Heart right ventricle (tissue), 16 donors: Measurements from ENCODE around the gene RIN3. TPM values are rescaled to one million over a fixed set of nuclear protein-coding genes. Genes with fewer than 3 reads are reported as not detected.

Experiments
- ATAC-seq, 8 donors: fragments of 200-7000 bp; cut with Tn5 transposase; one replicate each; pipeline ENCODE4 v1.9.1; 2020; ENCODE audit warnings: mild to moderate bottlenecking in 8 of 8, moderate library complexity in 8 of 8, moderate number of reproducible peaks in 1 of 8
- DNase-seq, 2 donors: peaks; one replicate each; pipeline ENCODE4 v3.0.0-alpha.2; 2020
- H3K27ac ChIP-seq, 10 donors: fragments of 200-600 bp; sonication (generic) in 2 of 10; one replicate each; pipeline versions ENCODE4 v1.5.0 to v1.8.0; 2020 to 2022; ENCODE audit warnings: mild to moderate bottlenecking in 3 of 10
- H3K27me3 ChIP-seq, 7 donors: fragments of 200-600 bp; one replicate each; pipeline ENCODE4 v1.8.0; 2021 to 2022; ENCODE audit warnings: mild to moderate bottlenecking in 2 of 7
- H3K36me3 ChIP-seq, 9 donors: fragments of 200-600 bp; sonication (generic) in 1 of 9; one replicate each; pipeline versions ENCODE4 v1.5.0 to v1.8.0; 2020 to 2022; ENCODE audit warnings: mild to moderate bottlenecking in 2 of 9
- H3K4me1 ChIP-seq, 9 donors: fragments of 200-600 bp; sonication (generic) in 1 of 9; one replicate each; pipeline versions ENCODE4 v1.5.0 to v1.8.0; 2020 to 2022; ENCODE audit warnings: mild to moderate bottlenecking in 4 of 9
- H3K4me3 ChIP-seq, 10 donors: fragments of 200-600 bp; sonication (generic) in 2 of 10; one replicate each; pipeline versions ENCODE4 v1.5.0 to v1.8.0; 2020 to 2022; ENCODE audit warnings: mild to moderate bottlenecking in 7 of 10, moderate library complexity in 2 of 10
- H3K9me3 ChIP-seq, 11 donors: fragments of 200-600 bp in 10 of 11; sonication (generic) in 2 of 11; one replicate each; pipeline versions ENCODE4 v1.5.0 to v1.8.0; 2013 to 2022; ENCODE audit warnings: mild to moderate bottlenecking in 2 of 11, control low read depth in 1 of 11, moderate library complexity in 1 of 11
- WGBS, 2 donors: extraction: QIAGEN DNeasy Blood & Tissue Kit; methylation state at CpG; one replicate each; pipeline ENCODE4 v1.1.7; 2013; ENCODE audit warnings: inconsistent platforms in 1 of 2; 5-methylcytosine and 5-hydroxymethylcytosine counted together
- intact Hi-C, 10 donors: fragments of 100-400 bp; cut with DNase I; formaldehyde crosslinking; loops; one replicate each; pipeline versions ENCODE4 v1.11.1 to v1.14.2; 2022
- polyA plus RNA-seq, 2 donors: library from polyadenylated mRNA; stranded (reverse); fragments of 200-250 nt; gene quantifications; one replicate each; pipeline ENCODE4 v1.2.3, GENCODE V29; 2013
- total RNA-seq, 10 donors: library from RNA; stranded (reverse); fragmentation: NEBNext Ultra II Directional in 3 of 10; extraction: Animal tissue kit (Norgen Biotek cat#: 25700) in 3 of 10; gene quantifications; one replicate each; pipeline versions ENCODE4 v1.2.1 to v1.2.4, GENCODE V29; 2021 to 2023
- TF ChIP-seq, protein P1 (sequence below), 9 donors: fragments of 200-600 bp; sonication (generic) in 2 of 9; IDR thresholded peaks; one replicate each; pipeline versions ENCODE4 v1.5.0 to v1.8.0; 2021 to 2022; ENCODE audit warnings: antibody characterized with exemption in 9 of 9, mild to moderate bottlenecking in 5 of 9, moderate library complexity in 1 of 9
- donor health status: Arrhythmogenic right ventricular cardiomyopathy.
- donor health status: ischemic (EF 13 %, LVEDD 7.1; RV severe dilation, severe dysfunction).
- donor health status: healthy with polysubstance abuse.
- donor health status: DM: no; HTN: yes; CAD: no.
- donor health status: DM: no; HTN: no; CAD: no.
- donor health status: ischemic (EF 25% LVEDD 6.9; RV normal size, moderate dysfunction).
- donor health status: ischemic (EF 25% LVEDD 5.7; RV mildly dilated, moderate dysfunction).
- donor health status: healthy.
- donor health status: DM: yes; HTN: yes; CAD: no.
- donor health status: Ischemic cardiomyopathy.
- donor health status: ischemic (EF 35%, LVEDD 5.7; RV mildly dilated, moderate dysfunction).
- donor health status: nonischemic (EF 11% LVEDD 7.7; RV severe dilation, severe dysfunction).
- donor health status: DM: yes; HTN: yes; CAD: no.
- donor health status: PGD.
- donor health status: ischemic (EF 29% LVEDD 5.4; RV normal size, mild dysfunction).
- donor health status: nonischemic (EF 23%, LVEDD 6.1; RV moderate dilation, normal function).

RIN3 gene
- total and polyA plus RNA-seq, 12 donors, result 7.2 to 24.0 (median 12.2) TPM

DNA sequence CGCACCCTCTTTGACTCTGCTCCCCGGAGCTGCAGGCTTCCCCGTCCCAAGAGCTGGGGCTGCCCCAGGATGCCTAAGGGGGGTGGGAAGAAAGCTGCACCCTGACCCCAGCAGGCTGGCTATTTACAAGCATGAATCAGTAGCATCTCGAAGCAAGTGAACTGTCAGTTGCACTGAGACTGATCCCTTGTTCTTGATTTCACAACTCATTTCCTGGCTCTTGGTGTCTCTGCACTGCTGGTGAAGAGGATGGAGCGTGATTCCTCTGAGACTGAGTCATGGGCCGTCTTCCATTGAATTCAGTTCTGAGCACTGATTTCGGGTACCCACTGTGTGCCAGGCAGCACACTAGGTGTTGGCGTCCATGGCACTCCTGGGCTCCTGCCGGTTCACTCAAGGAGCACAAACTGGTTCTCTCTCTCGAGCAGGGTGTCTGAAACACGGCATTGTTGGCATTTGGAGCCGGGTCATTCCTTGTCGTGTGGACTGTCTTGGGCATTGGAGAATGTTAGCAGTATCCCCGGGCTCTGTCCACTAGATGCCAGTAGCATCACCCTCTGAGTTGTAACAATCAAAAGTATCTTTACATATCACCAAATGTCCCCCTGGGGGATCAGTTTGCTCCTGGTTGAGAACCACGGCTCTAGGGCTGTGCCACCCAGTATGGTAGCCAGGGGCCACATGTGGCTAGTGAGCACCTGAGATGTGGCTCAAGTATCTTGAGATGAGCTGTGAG is 86.9 kb downstream of the RIN3 start:
- no peak overlapping the region for H3K27ac ChIP-seq
- H3K36me3 ChIP-seq, result peaks cover 0 to 4% (median 0%) of the 10 kb centered on the region in 9 donors
- DNase-seq (no peak), ATAC-seq (peak in 1 of 8 donors; percentile 35)
- H3K27me3 ChIP-seq, result no peaks in the 10 kb centered on the region
- TF ChIP-seq, protein P1, sequence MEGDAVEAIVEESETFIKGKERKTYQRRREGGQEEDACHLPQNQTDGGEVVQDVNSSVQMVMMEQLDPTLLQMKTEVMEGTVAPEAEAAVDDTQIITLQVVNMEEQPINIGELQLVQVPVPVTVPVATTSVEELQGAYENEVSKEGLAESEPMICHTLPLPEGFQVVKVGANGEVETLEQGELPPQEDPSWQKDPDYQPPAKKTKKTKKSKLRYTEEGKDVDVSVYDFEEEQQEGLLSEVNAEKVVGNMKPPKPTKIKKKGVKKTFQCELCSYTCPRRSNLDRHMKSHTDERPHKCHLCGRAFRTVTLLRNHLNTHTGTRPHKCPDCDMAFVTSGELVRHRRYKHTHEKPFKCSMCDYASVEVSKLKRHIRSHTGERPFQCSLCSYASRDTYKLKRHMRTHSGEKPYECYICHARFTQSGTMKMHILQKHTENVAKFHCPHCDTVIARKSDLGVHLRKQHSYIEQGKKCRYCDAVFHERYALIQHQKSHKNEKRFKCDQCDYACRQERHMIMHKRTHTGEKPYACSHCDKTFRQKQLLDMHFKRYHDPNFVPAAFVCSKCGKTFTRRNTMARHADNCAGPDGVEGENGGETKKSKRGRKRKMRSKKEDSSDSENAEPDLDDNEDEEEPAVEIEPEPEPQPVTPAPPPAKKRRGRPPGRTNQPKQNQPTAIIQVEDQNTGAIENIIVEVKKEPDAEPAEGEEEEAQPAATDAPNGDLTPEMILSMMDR (IDR thresholded peaks at IDR 0.05), result no peak
- peaks cover 0 to 35% (median 24%) of the 10 kb centered on the region in 9 donors for H3K4me1 ChIP-seq
- intact Hi-C loops, result loop anchor here in 2 of 10 donors (5.0 to 10.0 kb wide), 2 partner anchors 82 to 456 kb away; no protein-coding TSS in a partner anchor
- no peak overlapping the region for H3K4me3 ChIP-seq
- peaks cover 0 to 9% (median 0%) of the 10 kb centered on the region in 11 donors for H3K9me3 ChIP-seq
- WGBS, 2 donors, result 79 to 86% methylated on average over 15 of the region's 15 CpGs

DNA sequence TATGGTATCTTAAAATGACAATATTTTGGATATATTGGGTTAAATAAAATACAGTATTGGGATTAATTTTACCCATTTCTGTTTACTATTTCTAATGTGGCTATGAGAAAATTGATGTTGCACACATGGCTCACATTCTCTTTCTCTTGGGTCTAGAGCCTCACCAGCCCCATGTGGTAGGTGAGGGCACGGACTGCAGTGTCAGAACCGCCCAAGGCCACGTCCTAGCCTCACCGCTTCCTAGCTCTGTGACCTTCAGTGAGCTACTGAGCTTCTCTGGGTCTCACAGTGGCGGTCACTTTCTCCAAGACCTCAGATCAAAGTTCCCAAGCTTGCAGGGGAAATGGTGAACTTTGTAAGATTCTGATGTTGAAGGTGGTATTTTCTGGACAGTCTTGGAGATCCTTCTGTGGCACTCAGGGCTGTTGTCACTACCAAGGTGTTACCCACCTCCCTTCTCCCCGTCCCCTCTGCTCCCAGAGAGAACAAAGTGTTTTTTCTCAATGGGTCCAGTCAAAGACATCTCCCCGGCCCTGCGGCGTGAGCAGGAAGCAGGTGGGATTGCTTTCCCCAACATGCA is 87.6 kb downstream of the RIN3 start:
- no peaks in the 10 kb centered on the region for H3K27me3 ChIP-seq
- peaks cover 0 to 4% (median 0%) of the 10 kb centered on the region in 9 donors for H3K36me3 ChIP-seq
- WGBS, 2 donors, result 88 to 92% methylated on average over 9 of the region's 9 CpGs
- no peak for ATAC-seq
- TF ChIP-seq, protein P1 (IDR thresholded peaks at IDR 0.05), result no peak
- H3K27ac ChIP-seq, result peak overlapping the region in 6 of 10 donors; percentile 25 to 77 (median 68)
- H3K4me1 ChIP-seq, result peaks cover 0 to 35% (median 24%) of the 10 kb centered on the region in 9 donors
- no peak for DNase-seq
- H3K4me3 ChIP-seq, result no peak overlapping the region
- intact Hi-C loops, result loop anchor here in 2 of 10 donors (5.0 to 10.0 kb wide), 2 partner anchors 81 to 456 kb away; no protein-coding TSS in a partner anchor
- peaks cover 0 to 9% (median 0%) of the 10 kb centered on the region in 11 donors for H3K9me3 ChIP-seq

DNA sequence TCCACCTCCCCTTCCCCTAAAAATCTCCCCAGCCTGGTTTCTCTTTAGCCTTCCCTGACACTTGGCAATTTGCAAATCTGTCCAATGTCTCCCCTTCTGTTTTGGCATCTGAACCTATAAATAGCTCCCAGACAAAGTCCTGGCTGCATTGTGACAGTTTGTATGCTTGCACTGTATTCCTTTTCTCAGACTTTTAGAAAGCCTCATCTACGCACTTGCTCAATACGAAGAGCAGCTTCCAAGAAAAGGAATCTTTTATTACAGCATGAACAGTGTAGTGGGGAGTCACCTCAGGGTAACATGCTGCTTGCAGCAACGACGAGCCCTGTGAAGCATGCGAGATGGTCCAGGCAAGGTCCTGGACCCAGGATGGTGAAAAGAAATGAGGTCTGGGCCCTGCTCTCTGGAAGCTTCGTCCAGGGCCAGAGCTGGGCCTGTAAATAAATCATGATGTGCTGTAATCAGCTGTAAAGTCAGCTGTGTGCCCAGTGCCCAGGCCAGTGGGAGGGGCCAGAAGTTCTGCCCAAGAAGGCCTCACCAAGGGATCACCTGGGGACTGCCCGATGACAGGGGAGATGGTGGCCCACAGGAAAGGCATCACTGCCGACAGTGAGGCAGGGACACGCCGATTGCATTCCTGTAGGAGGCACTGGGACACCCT is 88.3 kb downstream of the RIN3 start:
- 59 to 68% methylated on average over 10 of the region's 10 CpGs for WGBS, 2 donors
- H3K27ac ChIP-seq, result peak overlapping the region in 7 of 10 donors; percentile 25 to 77 (median 66)
- ATAC-seq (peak; percentile 11 to 68 (median 45)), DNase-seq (no peak)
- H3K36me3 ChIP-seq, result peaks cover 0 to under 1% (median 0%) of the 10 kb centered on the region in 9 donors
- no peak overlapping the region for H3K4me3 ChIP-seq
- TF ChIP-seq, protein P1 (IDR thresholded peaks at IDR 0.05), result no peak
- intact Hi-C loops, result loop anchor here in 2 of 10 donors (5.0 to 10.0 kb wide), 2 partner anchors 80 to 457 kb away; no protein-coding TSS in a partner anchor
- H3K4me1 ChIP-seq, result peaks cover 0 to 35% (median 24%) of the 10 kb centered on the region in 9 donors
- H3K9me3 ChIP-seq, result peaks cover 0 to 16% (median 2%) of the 10 kb centered on the region in 11 donors
- H3K27me3 ChIP-seq, result no peaks in the 10 kb centered on the region
